Endothelial cell (in vitro differentiated cells): ENCODE results near the gene DNAH9. TPM values are rescaled to one million over a fixed set of nuclear protein-coding genes. Genes with fewer than 3 reads are reported as not detected.
A peak's percentile ranks its signal among the peaks of the same experiment; 100 is the strongest.

Experiments
- DNase-seq: peaks from one replicate; pipeline ENCODE4 v3.0.0; 2021; ENCODE audit warnings: low spot score
- H3K27ac Mint-ChIP-seq: one replicate; pipeline ENCODE4 v1.8.0; 2021; ENCODE audit warnings: mixed read lengths, inconsistent platforms; ENCODE audit not compliant: unreplicated experiment
- H3K27me3 Mint-ChIP-seq: one replicate; pipeline ENCODE4 v1.8.0; 2021; ENCODE audit warnings: mild to moderate bottlenecking, moderate library complexity, mixed read lengths, inconsistent platforms; ENCODE audit not compliant: unreplicated experiment
- H3K36me3 Mint-ChIP-seq: one replicate; pipeline ENCODE4 v1.8.0; 2021; ENCODE audit warnings: mild to moderate bottlenecking, low read depth, mixed read lengths, inconsistent platforms; ENCODE audit not compliant: unreplicated experiment
- H3K4me1 Mint-ChIP-seq: one replicate; pipeline ENCODE4 v1.8.0; 2021; ENCODE audit warnings: mild to moderate bottlenecking, mixed read lengths, inconsistent platforms; ENCODE audit not compliant: unreplicated experiment
- H3K4me3 Mint-ChIP-seq: one replicate; pipeline ENCODE4 v1.8.0; 2021; ENCODE audit warnings: mild to moderate bottlenecking, mixed read lengths, inconsistent platforms; ENCODE audit not compliant: unreplicated experiment
- H3K9me3 Mint-ChIP-seq: one replicate; pipeline ENCODE4 v1.8.0; 2021; ENCODE audit warnings: mixed read lengths, inconsistent platforms; ENCODE audit not compliant: unreplicated experiment
- CTCF ChIP-seq: fragments of 200-600 bp; sonication (generic); IDR thresholded peaks from one replicate; pipeline ENCODE4 v1.5.0; 2021; ENCODE audit warnings: antibody characterized with exemption; ENCODE audit not compliant: unreplicated experiment
- long read RNA-seq: library from polyadenylated mRNA; unstranded; transcript quantifications from one replicate; pipeline ENCODE4 v2.0.0, GENCODE V29; 2020; ENCODE audit not compliant: unreplicated experiment
- total RNA-seq: library from RNA; stranded (reverse); fragmentation: NEBNext Ultra II Directional; extraction: Animal tissue kit (Norgen Biotek cat#: 25700); gene quantifications from one replicate; pipeline ENCODE4 v1.2.1, GENCODE V29; 2021; ENCODE audit not compliant: unreplicated experiment

DNAH9 gene
- total RNA-seq, result not detected
- long read RNA-seq, partial matches to known transcripts, result 0 of 1 reads
- long read RNA-seq, other reads (novel, unspliced or antisense), result 1 of 1 reads

- TF ChIP-seq CTCF, result no peak
- no peaks in the 10 kb centered on the region for H3K4me1 Mint-ChIP-seq
- peaks cover 4% of the 10 kb centered on the region for H3K9me3 Mint-ChIP-seq
- H3K4me3 Mint-ChIP-seq, result peak within 1 kb of the TSS; percentile 21
- no peak for DNase-seq
- no peaks in the 10 kb centered on the region for H3K27me3 Mint-ChIP-seq
- no peak within 1 kb of the TSS for H3K27ac Mint-ChIP-seq
- no peaks in the 10 kb centered on the region for H3K36me3 Mint-ChIP-seq
Observed at GRCh38 chr17:11598274-11599221, at the start of gene DNAH9. TSS of gene DNAH9 (plus strand) at chr17:11598470. CDS start at chr17:11598499, 29 bp downstream.

DNA sequence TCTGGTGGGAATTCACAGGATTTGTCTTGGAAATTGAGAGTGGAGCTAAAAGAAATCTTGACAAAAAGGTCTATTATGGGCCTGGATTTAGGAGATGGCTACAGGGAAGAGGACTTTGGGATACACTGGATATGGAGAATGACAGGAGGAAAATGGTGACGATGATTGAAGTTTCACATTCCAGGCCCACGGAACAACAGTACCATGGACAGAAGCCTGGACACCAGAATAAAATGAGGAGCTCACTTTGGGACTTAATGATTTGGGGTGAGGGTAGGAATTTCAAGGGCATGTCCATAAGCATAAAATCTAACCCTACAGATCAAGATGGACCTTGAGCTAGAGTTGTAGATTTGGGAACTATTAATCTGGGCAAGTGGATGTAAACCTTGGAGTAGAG lies 47.8 kb upstream of the DNAH9 start:
- no peak overlapping the region for H3K4me3 Mint-ChIP-seq
- H3K27me3 Mint-ChIP-seq, result peaks cover 8% of the 10 kb centered on the region
- peaks cover 22% of the 10 kb centered on the region for H3K36me3 Mint-ChIP-seq
- H3K4me1 Mint-ChIP-seq, result no peaks in the 10 kb centered on the region
- TF ChIP-seq CTCF, result no peak
- H3K27ac Mint-ChIP-seq, result no peak overlapping the region
- H3K9me3 Mint-ChIP-seq, result peaks cover 42% of the 10 kb centered on the region
- no peak for DNase-seq

- no peak for TF ChIP-seq CTCF
- no peak overlapping the region for H3K27ac Mint-ChIP-seq
- peaks cover 26% of the 10 kb centered on the region for H3K36me3 Mint-ChIP-seq
- H3K4me3 Mint-ChIP-seq, result no peak overlapping the region
- no peak for DNase-seq
- no peaks in the 10 kb centered on the region for H3K4me1 Mint-ChIP-seq
- peaks cover 8% of the 10 kb centered on the region for H3K27me3 Mint-ChIP-seq
- H3K9me3 Mint-ChIP-seq, result peaks cover 51% of the 10 kb centered on the region
Observed at GRCh38 chr17:11551442-11551841, 46.8 kb upstream of the DNAH9 start.

DNA sequence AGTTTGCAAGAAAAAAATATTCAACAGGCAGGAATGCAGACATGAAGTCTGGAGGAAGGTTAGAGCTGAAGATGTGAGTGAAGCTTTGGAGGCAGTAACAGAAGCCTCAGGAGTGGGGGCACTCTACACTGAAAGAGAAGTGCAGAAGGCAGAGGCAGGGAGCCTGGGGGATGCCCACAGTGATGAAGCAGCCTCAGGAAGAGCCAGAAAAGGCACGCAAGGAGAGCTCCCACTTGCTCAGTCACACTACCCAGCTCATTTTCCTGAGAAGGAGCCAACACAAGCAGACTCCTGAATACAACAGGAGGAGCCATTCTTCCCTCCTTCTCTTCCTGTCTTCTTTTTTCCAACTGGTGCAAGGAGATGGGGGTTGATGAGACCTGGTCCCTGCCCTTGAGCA lies 45.1 kb upstream of the DNAH9 start:
- no peak for DNase-seq
- no peak overlapping the region for H3K27ac Mint-ChIP-seq
- peaks cover 31% of the 10 kb centered on the region for H3K36me3 Mint-ChIP-seq
- no peaks in the 10 kb centered on the region for H3K4me1 Mint-ChIP-seq
- no peak overlapping the region for H3K4me3 Mint-ChIP-seq
- TF ChIP-seq CTCF, result no peak
- H3K27me3 Mint-ChIP-seq, result peaks cover 10% of the 10 kb centered on the region
- H3K9me3 Mint-ChIP-seq, result peaks cover 59% of the 10 kb centered on the region

GRCh38 chr17:11554042-11554441 lies 44.2 kb upstream of the DNAH9 start:
- H3K27ac Mint-ChIP-seq, result no peak overlapping the region
- peak overlapping the region; percentile 40 for H3K4me3 Mint-ChIP-seq
- H3K27me3 Mint-ChIP-seq, result peaks cover 13% of the 10 kb centered on the region
- H3K9me3 Mint-ChIP-seq, result peaks cover 59% of the 10 kb centered on the region
- peaks cover 31% of the 10 kb centered on the region for H3K36me3 Mint-ChIP-seq
- no peak for TF ChIP-seq CTCF
- DNase-seq, result no peak
- no peaks in the 10 kb centered on the region for H3K4me1 Mint-ChIP-seq
